ENCODE data around the gene CHRNE.

The CHRNE gene

GRCh38 chr17:4934173-4934979 lies 31.5 kb upstream of the CHRNE start:
- H3K27me3 ChIP-seq (ENCODE audit: insufficient read depth, low read depth), result no peaks in the 10 kb centered on the region
- no peaks in the 10 kb centered on the region for H3K36me3 ChIP-seq (ENCODE audit: insufficient read depth)
- no peak overlapping the region for H3K4me3 ChIP-seq (IDR thresholded peaks at IDR 0.05; ENCODE audit: insufficient read depth, low read depth, low read length)
- no peak overlapping the region for H2AFZ ChIP-seq (ENCODE audit: low read depth)
- H3K9ac ChIP-seq, result no peak overlapping the region
- no peak overlapping the region for H3K4me2 ChIP-seq
- no peaks in the 10 kb centered on the region for H4K20me1 ChIP-seq (ENCODE audit: insufficient read depth)
- no peaks in the 10 kb centered on the region for H3K4me1 ChIP-seq (ENCODE audit: low read depth, poor library complexity, severe bottlenecking)
- H3K27ac ChIP-seq, result no peak overlapping the region
- H3K79me2 ChIP-seq (ENCODE audit: insufficient read depth, low read depth), result no peaks in the 10 kb centered on the region
- no peak for TF ChIP-seq CTCF (conservative IDR thresholded peaks at IDR 0.05; ENCODE audit: low read depth, low read length)

- Histone ChIP-seq H3K36me3 (ENCODE audit: insufficient read depth) (no peaks in the 10 kb centered on the region), H3K9ac (no peak overlapping the region), H2AFZ (ENCODE audit: low read depth) (no peak overlapping the region), H3K4me1 (ENCODE audit: low read depth, poor library complexity, severe bottlenecking) (no peaks in the 10 kb centered on the region), H3K4me3 (IDR thresholded peaks at IDR 0.05; ENCODE audit: insufficient read depth, low read depth, low read length) (no peak overlapping the region), H3K27me3 (ENCODE audit: insufficient read depth, low read depth) (no peaks in the 10 kb centered on the region), H3K4me2 (no peak overlapping the region), H4K20me1 (ENCODE audit: insufficient read depth) (no peaks in the 10 kb centered on the region), H3K27ac (no peak overlapping the region), H3K79me2 (ENCODE audit: insufficient read depth, low read depth) (no peaks in the 10 kb centered on the region)
- TF ChIP-seq CTCF (conservative IDR thresholded peaks at IDR 0.05; ENCODE audit: low read depth, low read length), result no peak
These were observed 30.7 kb upstream of the CHRNE start for GRCh38 chr17:4933646-4934045.

DNA sequence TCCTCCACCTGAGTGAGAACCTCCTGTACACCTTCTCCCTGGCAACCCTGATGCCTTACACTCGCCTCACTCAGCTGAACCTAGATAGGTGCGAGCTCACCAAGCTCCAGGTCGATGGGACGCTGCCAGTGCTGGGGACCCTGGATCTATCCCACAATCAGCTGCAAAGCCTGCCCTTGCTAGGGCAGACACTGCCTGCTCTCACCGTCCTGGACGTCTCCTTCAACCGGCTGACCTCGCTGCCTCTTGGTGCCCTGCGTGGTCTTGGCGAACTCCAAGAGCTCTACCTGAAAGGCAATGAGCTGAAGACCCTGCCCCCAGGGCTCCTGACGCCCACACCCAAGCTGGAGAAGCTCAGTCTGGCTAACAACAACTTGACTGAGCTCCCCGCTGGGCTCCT lies 29.9 kb upstream of the CHRNE start:
- TF ChIP-seq CTCF (conservative IDR thresholded peaks at IDR 0.05; ENCODE audit: low read depth, low read length), result no peak
- H3K79me2 ChIP-seq (ENCODE audit: insufficient read depth, low read depth), result no peaks in the 10 kb centered on the region
- H3K4me3 ChIP-seq (IDR thresholded peaks at IDR 0.05; ENCODE audit: insufficient read depth, low read depth, low read length), result no peak overlapping the region
- no peaks in the 10 kb centered on the region for H3K27me3 ChIP-seq (ENCODE audit: insufficient read depth, low read depth)
- no peak overlapping the region for H3K4me2 ChIP-seq
- no peak overlapping the region for H2AFZ ChIP-seq (ENCODE audit: low read depth)
- H4K20me1 ChIP-seq (ENCODE audit: insufficient read depth), result no peaks in the 10 kb centered on the region
- no peak overlapping the region for H3K27ac ChIP-seq
- H3K4me1 ChIP-seq (ENCODE audit: low read depth, poor library complexity, severe bottlenecking), result no peaks in the 10 kb centered on the region
- no peaks in the 10 kb centered on the region for H3K36me3 ChIP-seq (ENCODE audit: insufficient read depth)
- H3K9ac ChIP-seq, result no peak overlapping the region

DNA sequence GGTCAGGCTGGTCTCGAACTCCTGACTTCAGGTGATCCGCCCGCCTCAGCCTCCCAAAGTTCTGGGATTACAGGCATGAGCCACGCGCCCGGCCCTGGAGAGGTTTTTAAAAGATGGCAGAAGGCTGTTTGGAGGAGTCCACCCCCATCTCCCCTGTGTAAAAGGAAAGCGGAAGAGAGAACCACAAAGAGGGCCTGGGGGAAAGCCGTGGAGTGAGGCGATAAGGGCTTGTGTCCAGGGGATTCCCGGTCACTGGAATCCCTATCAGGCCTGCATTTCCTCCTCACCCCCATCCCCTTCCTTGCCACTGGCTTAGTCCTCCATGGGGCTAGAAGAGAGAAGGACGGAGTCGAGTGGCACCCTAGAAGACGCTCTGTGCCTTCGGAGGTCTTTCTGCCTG lies 29.1 kb upstream of the CHRNE start, which contains the start of gene GP1BA:
Gene GP1BA (plus strand): TSS at position 315 of the 400 bp plus-strand sequence. CDS start 328 bp downstream, outside the sequence.
- H4K20me1 ChIP-seq (ENCODE audit: insufficient read depth), result no peaks in the 10 kb centered on the region
- no peak within 1 kb of the TSS for H3K27ac ChIP-seq
- H3K79me2 ChIP-seq (ENCODE audit: insufficient read depth, low read depth), result no peaks in the 10 kb centered on the region
- no peaks in the 10 kb centered on the region for H3K36me3 ChIP-seq (ENCODE audit: insufficient read depth)
- H3K27me3 ChIP-seq (ENCODE audit: insufficient read depth, low read depth), result no peaks in the 10 kb centered on the region
- no peak within 1 kb of the TSS for H3K9ac ChIP-seq
- H3K4me2 ChIP-seq, result no peak within 1 kb of the TSS
- no peak within 1 kb of the TSS for H2AFZ ChIP-seq (ENCODE audit: low read depth)
- no peak for TF ChIP-seq CTCF (conservative IDR thresholded peaks at IDR 0.05; ENCODE audit: low read depth, low read length)
- H3K4me1 ChIP-seq (ENCODE audit: low read depth, poor library complexity, severe bottlenecking), result no peaks in the 10 kb centered on the region
- no peak within 1 kb of the TSS for H3K4me3 ChIP-seq (IDR thresholded peaks at IDR 0.05; ENCODE audit: insufficient read depth, low read depth, low read length)
